Measurements from ENCODE around the gene TECTA.

Gene TECTA

DNA sequence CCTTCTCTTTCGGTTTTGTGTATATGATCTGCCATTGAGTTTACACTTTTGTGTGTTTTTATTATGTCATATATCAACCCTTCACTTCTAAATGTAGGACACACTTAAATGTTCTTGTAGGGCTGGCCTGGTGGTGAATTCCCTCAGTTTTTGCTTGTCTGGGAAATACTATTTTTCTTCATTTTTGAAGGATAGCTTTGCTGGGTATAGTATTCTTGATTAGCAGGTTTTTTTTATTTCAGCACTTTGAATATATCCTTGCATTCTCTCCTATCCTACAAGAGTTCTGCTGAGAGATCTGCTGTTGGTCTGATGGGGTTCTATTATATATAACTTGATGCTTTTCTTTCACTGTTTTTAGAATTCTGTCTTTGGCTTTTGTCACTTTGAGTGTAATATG lies 79.1 kb downstream of the TECTA start:
- no peak for DNase-seq

GRCh38 chr11:121188776-121189175 lies 87.7 kb downstream of the TECTA start:
- DNase-seq: no peak

- no peak for DNase-seq
These were observed 90.8 kb downstream of the TECTA start for GRCh38 chr11:121191818-121192217.

DNA sequence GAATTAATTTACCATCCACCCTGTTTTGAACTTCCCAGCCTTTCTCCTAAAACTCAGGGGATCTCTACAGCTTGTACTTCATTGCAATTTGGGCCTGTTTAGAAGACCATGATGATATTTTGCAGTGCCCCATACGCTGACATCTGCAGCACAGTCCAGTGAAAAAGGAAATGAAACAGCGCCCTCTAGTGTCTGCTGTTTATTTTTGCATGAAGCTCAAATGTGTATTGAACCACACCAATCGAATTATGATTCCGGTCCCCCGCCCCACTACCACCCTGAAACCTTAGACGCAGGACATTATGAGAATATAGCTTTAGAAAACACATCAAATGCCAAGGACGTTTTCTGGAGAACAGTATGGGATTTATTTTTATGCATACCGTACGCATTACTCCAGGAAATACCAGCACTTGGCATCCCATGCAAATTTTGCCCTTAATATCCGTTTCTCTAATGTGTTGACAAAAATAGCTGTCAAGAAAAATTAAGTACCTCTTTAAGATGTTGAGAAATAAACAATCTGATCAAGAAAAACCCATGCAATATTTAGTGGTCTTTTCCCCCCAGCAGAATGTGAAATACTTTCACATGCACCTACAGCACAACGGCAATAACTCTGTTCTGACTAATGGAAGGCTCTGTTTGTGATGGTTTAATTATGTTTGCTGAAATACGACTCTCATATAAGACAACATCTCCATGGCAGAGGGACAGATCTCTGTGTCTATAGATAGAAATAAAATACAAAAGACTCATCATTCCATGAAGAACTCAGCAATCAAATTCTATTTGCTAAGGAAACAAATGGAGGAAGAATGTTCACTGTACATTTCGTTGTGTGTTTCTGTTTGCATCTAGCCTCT lies 93.9 kb downstream of the TECTA start:
- DNase-seq: peak; percentile 30

GRCh38 chr11:121198491-121198890 lies 97.4 kb downstream of the TECTA start:
- no peak for DNase-seq

DNA sequence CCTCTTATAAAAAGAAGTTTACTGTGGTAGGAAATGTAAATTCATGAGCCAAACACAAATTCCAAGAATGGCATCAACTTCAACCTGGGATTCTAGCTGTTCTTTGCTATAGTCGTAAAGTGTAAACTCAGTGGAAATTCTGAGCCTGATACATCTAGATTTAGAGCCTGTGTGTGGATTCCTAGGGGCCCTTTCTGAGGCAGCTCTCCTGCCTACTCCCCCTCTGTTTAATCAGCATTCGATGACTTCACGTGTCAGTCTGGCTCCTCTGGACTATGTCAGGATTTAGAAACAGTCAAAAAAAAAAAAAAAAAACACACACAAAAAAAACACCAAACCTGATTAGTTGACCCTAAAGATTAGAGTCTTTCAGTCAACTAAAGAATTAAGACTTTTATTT lies 98.5 kb downstream of the TECTA start:
- no peak for DNase-seq

DNA sequence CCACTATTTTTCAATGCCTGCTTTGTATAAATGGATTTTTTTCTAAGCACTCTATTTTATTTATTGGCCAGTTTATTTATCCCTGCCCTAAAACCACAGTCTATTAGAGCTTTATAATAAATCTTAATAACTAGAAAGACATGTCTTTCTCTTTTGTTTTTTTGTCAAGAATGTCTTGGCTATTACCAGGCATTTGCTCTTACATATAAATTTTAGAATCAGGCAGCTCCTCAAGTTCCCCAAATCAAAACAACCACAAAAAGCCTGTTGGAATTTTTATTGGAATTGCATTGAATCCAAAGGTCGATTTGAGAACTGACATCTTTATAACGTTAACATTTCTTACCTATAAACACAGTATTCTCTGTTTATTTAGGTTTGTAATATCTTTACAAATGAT lies 105.8 kb downstream of the TECTA start:
- DNase-seq: no peak

GRCh38 chr11:121207485-121208115 lies 106.6 kb downstream of the TECTA start:
- no peak for DNase-seq

- no peak for DNase-seq
These were observed 109.5 kb downstream of the TECTA start for GRCh38 chr11:121210445-121211080.

- DNase-seq: no peak
These were observed 110.6 kb downstream of the TECTA start for GRCh38 chr11:121211626-121212025.

DNA sequence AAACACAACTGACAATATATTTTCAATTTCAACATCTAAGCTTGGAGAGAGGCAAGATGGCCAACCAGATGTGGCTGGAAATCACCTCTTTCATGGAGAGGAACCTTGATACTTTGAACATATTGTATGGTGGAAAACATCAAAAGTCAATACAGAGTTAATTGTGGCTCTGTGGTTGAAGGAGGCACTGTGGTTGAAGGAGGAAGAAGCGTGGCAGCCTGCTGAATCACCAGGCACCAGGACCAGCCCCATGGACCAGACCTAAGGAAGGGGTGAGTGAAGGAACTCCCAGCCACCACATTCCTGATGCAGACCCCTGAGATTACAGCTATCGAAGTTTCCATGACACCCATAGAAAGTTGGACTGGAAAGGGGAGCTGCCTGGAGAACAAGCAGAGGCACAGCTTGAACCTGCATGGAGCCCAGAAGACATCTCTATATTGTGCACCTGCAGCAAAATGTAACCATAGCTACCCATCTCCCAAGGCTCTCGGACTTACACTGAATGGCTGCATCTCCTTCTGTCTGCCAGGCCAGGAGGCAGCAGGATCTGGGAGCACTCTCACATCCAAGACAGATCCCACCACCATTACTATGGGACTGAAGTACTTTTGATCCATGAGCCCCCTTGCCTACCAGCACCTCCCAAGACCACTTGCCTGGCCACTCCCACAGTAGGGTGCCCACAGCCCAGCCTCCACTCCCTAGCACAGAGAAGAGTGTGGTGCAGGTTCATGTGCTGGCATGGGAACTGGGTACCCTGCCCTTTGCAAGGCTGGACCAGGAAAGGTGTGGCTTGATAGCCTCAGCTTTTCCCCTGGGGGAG lies 111.7 kb downstream of the TECTA start:
- DNase-seq: no peak

GRCh38 chr11:121213362-121213893 lies 112.4 kb downstream of the TECTA start:
- DNase-seq: no peak

DNA sequence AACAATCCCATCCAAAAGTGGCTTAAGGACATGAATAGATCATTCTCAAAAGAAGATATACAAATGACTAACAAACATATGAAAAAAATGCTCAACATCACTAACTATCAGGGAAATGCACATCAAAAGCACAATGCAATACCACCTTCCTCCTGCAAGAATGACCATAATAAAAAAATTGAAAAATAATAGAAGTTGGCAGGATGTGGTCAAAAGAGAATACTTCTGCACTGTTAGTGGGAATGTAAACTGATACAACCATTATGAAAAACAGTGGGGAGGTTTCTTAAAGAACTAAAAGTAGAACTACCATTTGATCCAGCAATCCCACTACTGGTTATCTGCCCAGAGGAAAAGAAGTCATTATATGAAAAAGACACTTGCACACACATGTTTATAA lies 113.8 kb downstream of the TECTA start:
- no peak for DNase-seq

GRCh38 chr11:121221496-121222200 lies 120.6 kb downstream of the TECTA start:
- no peak for DNase-seq

DNA sequence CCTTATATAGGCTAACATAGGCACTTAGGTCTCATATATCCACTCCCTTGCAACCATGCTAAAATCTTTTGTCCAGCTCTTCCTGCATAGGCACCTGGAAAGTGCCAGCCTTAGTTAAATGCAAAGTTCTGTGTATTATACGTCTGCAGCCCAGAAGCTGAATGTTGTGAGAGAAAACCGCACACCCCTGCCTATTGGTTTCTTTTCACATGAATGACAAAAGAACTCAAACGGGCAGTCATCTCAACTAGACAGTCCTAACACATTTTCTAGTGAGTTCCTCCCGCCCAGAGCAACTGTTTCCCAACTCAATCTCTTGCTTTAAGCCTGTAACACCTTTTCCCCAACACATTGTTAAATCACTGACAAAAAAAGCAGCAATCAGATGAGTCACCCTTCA lies 122.1 kb downstream of the TECTA start:
- DNase-seq: no peak

- DNase-seq: no peak
These were observed 124.3 kb downstream of the TECTA start for GRCh38 chr11:121225382-121225781.

DNA sequence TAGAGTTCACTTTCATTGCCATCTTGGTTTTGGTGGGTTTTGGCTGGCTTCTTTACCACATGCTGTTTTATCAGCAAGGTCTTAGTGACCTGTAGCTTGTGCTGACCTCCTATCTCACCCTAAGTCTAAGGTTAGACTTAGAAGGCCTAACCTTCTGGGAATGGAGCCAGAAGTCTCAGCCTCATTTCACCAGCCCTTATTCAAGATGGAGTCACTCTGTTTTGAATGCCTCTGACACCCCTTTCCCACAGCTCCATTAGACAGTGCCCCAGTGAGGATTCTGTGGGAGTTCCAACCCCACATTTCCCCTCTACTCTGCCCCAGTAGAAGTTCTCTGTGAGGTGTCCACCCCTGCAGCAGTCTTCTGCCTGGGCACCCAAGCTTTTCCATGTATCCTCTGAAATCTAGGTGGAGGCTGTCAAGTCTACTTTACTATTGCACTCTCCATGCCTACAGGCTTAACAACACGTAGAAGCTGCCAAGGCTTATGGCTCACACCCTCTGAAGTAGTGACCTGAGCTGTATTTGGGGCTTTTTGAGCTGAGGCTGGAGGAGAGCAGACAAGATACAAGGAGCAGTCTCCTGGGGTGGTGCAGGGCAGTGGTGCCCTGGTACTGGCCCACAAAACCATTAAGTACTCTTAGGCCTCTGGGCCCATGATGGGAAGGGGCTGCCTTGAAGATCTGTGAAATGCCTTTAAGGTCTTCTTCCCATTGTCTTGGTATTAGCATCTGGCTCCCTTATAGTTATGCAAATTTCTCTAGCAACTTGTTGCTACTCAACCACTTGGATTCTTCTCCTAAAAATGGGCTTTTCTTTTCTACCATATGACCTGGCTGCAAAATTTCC lies 125.6 kb downstream of the TECTA start:
- DNase-seq: no peak

DNA sequence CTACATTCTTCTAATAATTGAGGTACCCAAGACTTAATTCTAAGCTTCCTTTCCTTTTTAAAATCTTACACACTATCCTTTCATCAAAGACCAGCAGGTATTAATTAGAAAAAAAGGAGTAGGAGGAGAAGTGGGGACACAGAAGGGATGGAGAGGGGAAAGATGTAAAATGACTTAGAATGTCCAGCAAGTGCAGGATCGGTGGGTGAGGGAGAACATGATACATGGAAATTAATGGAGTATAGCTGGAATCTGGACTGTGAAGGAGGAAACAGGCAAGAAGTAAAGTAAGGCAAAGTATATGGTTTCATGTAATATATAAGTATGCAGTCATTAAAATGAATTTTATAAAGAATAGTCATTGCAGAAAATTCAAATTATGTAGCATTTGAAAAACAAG lies 127.8 kb downstream of the TECTA start:
- DNase-seq: no peak

DNA sequence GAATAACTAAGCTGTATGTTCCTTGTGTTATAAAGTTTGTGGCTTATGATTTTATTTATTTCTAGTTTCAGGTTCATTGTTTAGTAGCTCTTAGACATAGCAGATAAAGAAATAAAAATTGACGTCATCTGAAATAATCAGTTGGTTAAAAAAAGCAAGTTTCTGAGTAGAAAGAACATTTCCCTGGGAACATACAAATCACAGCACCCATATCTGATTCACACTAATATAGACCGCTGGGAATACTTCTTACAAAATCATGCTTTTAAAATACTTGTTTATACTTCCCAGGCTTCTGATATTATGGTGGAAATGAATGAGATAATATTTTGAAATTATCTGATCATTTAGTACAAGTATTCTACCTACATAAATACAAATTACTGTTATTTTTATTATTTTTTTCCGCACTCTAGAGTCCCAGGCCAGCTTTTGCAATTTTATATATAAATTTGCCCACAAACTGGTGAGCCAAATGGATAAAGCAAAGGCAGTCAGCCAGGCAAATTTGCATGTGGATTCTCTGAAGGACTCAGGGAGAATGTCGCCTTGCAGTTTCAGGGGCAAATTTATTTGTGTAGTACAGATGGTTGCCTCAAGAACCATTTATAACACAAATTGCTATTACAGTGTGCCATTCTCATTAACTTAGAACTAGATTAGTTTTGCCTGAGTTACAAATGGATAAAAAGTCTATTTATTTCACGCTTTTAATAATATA lies 128.6 kb downstream of the TECTA start:
- no peak for DNase-seq

- DNase-seq: no peak
These were observed 130.7 kb downstream of the TECTA start for GRCh38 chr11:121231576-121232278.
